ENCODE data around the gene TRAF2. TPM values are rescaled to one million over a fixed set of nuclear protein-coding genes. Genes with fewer than 3 reads are reported as not detected.
A peak's percentile ranks its signal among the peaks of the same experiment; 100 is the strongest.
"Not testable (repeated sequence)": the region's sequence is repeated elsewhere in the genome, so short reads cannot be mapped to it uniquely, and the experiment has no call there.

Gene TRAF2
- total and polyA plus RNA-seq, 2 of the 13 experiments (the other 11 are each of a cell fraction or from before 2014, with no cell fraction given): 12.4 to 13.6 TPM

DNA sequence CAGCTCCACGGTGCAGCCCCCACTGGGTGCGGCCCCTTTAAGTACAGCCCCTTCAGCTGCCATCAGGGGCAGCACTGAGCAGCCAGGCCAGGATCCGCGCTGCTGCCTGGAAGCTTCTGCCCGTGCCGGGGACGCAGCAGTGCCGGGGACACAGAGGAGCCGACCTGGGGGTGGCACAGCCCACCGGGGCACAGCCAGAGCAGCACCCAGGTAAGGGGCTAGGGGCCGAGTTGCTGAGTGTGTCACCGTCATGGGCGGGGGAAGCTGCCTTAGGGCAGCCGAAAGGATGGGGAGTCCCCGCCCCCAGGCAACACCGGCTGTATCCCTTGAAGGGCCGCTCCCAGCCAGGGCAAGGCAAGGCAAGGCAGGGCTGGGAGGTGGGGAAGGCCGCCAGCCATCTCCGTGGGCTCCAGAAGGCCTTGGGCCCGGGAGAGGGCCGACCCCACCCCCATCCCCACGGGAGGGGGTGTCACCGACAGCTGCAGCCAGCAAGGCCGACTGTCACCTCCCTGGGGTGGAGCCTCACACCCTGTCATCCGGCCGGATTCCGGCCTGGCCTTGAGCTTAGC lies 43.9 kb upstream of the TRAF2 start, which contains the start of gene AJM1 (continued):
- TF ChIP-seq GABPB1 (CRISPR knock-in tag; IDR thresholded peaks at IDR 0.05) (peak; percentile 63; the same call in 1 of the 2 replicates), MYC (CRISPR knock-in tag; IDR thresholded peaks at IDR 0.05; ENCODE audit: borderline replicate concordance) (peak; percentile 62), SALL2 (CRISPR knock-in tag; IDR thresholded peaks at IDR 0.05) (peak; percentile 52; the same call in 1 of the 2 replicates), ZNF883 (CRISPR knock-in tag; IDR thresholded peaks at IDR 0.05; ENCODE audit: not compliant biosample characterization) (peak; percentile 39), POLR2G (IDR thresholded peaks at IDR 0.05; ENCODE audit: low read depth, low read length) (peak; percentile 68), HNRNPLL (IDR thresholded peaks at IDR 0.05; ENCODE audit: low read depth, low read length, poor library complexity, severe bottlenecking) (peak; percentile 45), HNRNPL (IDR thresholded peaks at IDR 0.05; ENCODE audit: low read depth, low read length) (peak; percentile 82; the same call in 1 of the 2 replicates), AGO1 (IDR thresholded peaks at IDR 0.05; ENCODE audit: low read depth, low read length, poor library complexity, severe bottlenecking) (peak; percentile 97), ARNT2 (CRISPR knock-in tag; IDR thresholded peaks at IDR 0.05; ENCODE audit: low read depth) (0 out of 2 replicates have a peak, but pooled peaks have one; percentile 40), POGZ (CRISPR knock-in tag; IDR thresholded peaks at IDR 0.05) (peak; percentile 53; the same call in 1 of the 2 replicates), GATA4 (IDR thresholded peaks at IDR 0.05; ENCODE audit: borderline replicate concordance, low read depth) (0 out of 2 replicates have a peak, but pooled peaks have one; percentile 14), TAF1 (CRISPR knock-in tag; IDR thresholded peaks at IDR 0.05) (peak; percentile 30; the same call in 1 of the 2 replicates), ZNF468 (CRISPR knock-in tag; IDR thresholded peaks at IDR 0.05) (0 out of 2 replicates have a peak, but pooled peaks have one; percentile 73)
- TF ChIP-seq, protein P1, sequence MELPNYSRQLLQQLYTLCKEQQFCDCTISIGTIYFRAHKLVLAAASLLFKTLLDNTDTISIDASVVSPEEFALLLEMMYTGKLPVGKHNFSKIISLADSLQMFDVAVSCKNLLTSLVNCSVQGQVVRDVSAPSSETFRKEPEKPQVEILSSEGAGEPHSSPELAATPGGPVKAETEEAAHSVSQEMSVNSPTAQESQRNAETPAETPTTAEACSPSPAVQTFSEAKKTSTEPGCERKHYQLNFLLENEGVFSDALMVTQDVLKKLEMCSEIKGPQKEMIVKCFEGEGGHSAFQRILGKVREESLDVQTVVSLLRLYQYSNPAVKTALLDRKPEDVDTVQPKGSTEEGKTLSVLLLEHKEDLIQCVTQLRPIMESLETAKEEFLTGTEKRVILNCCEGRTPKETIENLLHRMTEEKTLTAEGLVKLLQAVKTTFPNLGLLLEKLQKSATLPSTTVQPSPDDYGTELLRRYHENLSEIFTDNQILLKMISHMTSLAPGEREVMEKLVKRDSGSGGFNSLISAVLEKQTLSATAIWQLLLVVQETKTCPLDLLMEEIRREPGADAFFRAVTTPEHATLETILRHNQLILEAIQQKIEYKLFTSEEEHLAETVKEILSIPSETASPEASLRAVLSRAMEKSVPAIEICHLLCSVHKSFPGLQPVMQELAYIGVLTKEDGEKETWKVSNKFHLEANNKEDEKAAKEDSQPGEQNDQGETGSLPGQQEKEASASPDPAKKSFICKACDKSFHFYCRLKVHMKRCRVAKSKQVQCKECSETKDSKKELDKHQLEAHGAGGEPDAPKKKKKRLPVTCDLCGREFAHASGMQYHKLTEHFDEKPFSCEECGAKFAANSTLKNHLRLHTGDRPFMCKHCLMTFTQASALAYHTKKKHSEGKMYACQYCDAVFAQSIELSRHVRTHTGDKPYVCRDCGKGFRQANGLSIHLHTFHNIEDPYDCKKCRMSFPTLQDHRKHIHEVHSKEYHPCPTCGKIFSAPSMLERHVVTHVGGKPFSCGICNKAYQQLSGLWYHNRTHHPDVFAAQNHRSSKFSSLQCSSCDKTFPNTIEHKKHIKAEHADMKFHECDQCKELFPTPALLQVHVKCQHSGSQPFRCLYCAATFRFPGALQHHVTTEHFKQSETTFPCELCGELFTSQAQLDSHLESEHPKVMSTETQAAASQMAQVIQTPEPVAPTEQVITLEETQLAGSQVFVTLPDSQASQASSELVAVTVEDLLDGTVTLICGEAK (IDR thresholded peaks at IDR 0.05): not testable (repeated sequence)
- TF ChIP-seq, protein P1 (CRISPR knock-in tag; IDR thresholded peaks at IDR 0.05): 0 out of 2 replicates have a peak, but pooled peaks have one; percentile 11
- TF ChIP-seq, protein P2, sequence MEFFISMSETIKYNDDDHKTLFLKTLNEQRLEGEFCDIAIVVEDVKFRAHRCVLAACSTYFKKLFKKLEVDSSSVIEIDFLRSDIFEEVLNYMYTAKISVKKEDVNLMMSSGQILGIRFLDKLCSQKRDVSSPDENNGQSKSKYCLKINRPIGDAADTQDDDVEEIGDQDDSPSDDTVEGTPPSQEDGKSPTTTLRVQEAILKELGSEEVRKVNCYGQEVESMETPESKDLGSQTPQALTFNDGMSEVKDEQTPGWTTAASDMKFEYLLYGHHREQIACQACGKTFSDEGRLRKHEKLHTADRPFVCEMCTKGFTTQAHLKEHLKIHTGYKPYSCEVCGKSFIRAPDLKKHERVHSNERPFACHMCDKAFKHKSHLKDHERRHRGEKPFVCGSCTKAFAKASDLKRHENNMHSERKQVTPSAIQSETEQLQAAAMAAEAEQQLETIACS (CRISPR knock-in tag; IDR thresholded peaks at IDR 0.05): peak; percentile 47; the same call in 1 of the 2 replicates
